ENCODE data around the gene RABGAP1L. TPM values are rescaled to one million over a fixed set of nuclear protein-coding genes. Genes with fewer than 3 reads are reported as not detected.
"Not testable (repeated sequence)": the region's sequence is repeated elsewhere in the genome, so short reads cannot be mapped to it uniquely, and the experiment has no call there.

RABGAP1L gene
- total RNA-seq, 1 donor: 29.8 TPM

DNA sequence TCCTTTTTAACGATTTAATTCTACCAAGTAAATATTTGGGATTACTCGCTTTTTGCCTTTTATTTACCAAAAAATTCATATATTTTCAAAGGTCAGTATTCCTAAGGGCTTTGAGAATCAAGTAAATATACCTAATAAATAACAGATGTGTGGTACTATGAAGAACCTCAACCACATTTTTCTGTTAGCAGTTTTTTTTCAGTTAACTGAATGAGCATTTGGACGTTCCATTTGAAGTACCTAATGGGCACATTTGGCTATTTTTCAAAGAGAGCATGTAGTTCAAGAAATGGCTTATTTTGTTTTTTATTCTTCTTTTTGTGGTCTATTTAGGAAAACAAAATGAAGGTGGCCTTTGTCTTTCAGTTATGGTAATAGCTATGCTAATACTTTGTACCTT, 541.5 kb downstream of the RABGAP1L start:
- no peak overlapping the region for H3K4me3 ChIP-seq (ENCODE audit: low read depth, low read length)
- TF ChIP-seq, protein P1, sequence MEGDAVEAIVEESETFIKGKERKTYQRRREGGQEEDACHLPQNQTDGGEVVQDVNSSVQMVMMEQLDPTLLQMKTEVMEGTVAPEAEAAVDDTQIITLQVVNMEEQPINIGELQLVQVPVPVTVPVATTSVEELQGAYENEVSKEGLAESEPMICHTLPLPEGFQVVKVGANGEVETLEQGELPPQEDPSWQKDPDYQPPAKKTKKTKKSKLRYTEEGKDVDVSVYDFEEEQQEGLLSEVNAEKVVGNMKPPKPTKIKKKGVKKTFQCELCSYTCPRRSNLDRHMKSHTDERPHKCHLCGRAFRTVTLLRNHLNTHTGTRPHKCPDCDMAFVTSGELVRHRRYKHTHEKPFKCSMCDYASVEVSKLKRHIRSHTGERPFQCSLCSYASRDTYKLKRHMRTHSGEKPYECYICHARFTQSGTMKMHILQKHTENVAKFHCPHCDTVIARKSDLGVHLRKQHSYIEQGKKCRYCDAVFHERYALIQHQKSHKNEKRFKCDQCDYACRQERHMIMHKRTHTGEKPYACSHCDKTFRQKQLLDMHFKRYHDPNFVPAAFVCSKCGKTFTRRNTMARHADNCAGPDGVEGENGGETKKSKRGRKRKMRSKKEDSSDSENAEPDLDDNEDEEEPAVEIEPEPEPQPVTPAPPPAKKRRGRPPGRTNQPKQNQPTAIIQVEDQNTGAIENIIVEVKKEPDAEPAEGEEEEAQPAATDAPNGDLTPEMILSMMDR (IDR thresholded peaks at IDR 0.05; ENCODE audit: insufficient read depth, low read depth, low read length): no peak
- no peak for DNase-seq (ENCODE audit: low read depth)

DNA sequence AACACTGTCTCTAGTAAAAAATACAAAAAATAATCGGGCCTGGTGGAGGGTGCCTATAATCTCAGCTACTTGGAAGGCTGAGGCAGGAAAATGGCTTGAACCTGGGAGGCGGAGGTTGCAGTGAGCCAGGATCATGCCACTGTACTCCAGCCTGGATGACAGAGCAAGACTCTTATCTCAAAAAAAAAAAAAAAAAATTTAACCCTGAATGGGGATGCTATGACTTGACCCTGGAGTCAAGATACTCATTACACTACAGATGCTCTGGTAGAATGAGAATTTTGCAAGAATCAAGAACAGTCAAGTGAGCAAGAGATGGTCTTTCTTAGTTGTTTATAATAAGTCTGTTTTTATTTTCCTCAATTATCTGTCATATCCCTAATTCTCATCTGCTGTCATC, 542.2 kb downstream of the RABGAP1L start:
- DNase-seq (ENCODE audit: low read depth): no peak
- no peak overlapping the region for H3K4me3 ChIP-seq (ENCODE audit: low read depth, low read length)
- TF ChIP-seq, protein P1 (IDR thresholded peaks at IDR 0.05; ENCODE audit: insufficient read depth, low read depth, low read length): no peak

DNA sequence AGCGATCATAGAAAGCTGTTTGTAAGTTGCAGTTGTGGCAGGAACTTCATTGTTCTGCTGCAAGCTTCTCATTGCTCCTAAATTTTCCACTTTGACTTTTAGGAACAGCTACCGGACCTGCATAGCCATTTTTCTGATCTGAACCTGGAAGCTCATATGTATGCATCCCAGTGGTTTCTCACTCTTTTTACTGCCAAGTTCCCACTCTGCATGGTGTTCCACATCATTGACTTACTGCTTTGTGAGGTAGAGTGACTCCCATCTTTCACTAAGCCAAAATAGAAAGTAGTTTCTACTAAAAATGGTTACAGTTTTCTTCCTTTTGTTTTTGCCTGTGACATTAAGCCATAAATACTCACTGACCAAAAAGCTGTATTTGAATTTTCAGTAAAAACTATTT, 542.7 kb downstream of the RABGAP1L start:
- no peak overlapping the region for H3K4me3 ChIP-seq (ENCODE audit: low read depth, low read length)
- TF ChIP-seq, protein P1 (IDR thresholded peaks at IDR 0.05; ENCODE audit: insufficient read depth, low read depth, low read length): no peak
- DNase-seq (ENCODE audit: low read depth): no peak

- TF ChIP-seq, protein P1 (IDR thresholded peaks at IDR 0.05; ENCODE audit: insufficient read depth, low read depth, low read length): no peak
- DNase-seq (ENCODE audit: low read depth): no peak
- H3K4me3 ChIP-seq (ENCODE audit: low read depth, low read length): no peak overlapping the region
These were observed 544.0 kb downstream of the RABGAP1L start for GRCh38 chr1:174703309-174703708.

DNA sequence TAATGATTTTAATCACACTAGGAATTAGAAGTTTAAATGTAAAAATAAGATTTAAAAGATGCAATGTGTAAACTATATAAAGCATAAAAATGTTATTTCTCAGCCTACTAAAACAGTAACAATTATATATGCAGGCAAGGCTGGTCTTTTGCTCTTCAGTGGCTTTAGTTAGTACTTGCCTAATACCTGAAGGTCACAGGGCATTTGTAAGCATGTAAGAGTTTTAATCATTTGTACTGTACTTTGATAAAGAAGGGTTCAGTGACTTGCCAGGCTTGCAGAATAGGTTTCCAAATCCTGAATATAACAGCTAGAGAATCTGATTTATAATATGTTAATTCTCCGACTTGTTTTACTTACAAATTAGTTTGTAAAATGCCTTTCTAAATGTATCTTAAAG, 545.0 kb downstream of the RABGAP1L start:
- no peak for DNase-seq (ENCODE audit: low read depth)
- H3K4me3 ChIP-seq (ENCODE audit: low read depth, low read length): no peak overlapping the region
- TF ChIP-seq, protein P1 (IDR thresholded peaks at IDR 0.05; ENCODE audit: insufficient read depth, low read depth, low read length): no peak

DNA sequence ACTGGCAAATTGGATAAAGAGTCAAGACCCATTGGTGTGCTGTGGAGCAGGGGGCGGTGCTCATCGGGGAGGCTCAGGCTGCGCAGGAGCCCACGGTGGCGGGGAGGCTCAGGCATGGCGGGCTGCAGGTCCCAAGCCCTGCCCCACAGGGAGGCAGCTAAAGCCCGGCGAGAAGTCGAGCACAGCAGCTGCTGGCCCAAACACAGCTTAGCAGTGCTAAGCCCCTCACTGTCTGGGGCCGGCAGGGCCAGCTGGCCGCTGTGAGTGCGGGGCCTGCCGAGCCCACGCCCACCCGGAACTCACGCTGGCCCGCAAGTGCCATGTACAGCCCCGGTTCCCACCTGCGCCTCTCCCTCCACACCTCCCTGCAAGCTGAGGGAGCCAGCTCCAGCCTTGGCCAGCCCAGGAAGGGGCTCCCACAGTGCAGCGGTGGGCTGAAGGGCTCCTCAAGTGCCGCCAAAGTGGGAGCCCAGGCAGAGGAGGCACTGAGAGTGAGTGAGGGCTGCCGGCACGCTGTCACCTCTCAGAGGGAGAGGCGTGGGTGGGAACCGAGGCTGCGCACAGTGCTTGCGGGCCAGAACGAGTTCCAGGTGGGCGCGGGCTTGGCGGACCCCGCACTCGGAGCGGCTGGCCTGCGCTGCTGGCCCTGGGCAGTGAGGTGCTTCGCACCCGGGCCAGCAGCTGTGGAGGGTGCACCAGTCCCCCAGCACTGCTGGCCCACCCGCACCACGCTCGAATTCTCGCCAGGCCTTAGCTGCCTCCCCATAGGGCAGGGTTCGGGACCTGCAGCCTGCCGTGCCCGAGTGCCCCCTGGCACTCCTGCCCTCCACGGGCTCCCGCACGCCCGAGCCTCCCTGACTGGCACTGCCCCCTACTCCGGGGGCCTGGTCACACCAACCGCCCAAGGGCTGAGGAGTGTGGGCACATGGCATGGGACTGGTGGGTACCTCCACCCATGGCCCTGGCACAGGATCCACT, 551.8 kb downstream of the RABGAP1L start:
- no peak for DNase-seq (ENCODE audit: low read depth)
- H3K4me3 ChIP-seq (ENCODE audit: low read depth, low read length): no peak overlapping the region
- TF ChIP-seq, protein P1 (IDR thresholded peaks at IDR 0.05; ENCODE audit: insufficient read depth, low read depth, low read length): no peak

DNA sequence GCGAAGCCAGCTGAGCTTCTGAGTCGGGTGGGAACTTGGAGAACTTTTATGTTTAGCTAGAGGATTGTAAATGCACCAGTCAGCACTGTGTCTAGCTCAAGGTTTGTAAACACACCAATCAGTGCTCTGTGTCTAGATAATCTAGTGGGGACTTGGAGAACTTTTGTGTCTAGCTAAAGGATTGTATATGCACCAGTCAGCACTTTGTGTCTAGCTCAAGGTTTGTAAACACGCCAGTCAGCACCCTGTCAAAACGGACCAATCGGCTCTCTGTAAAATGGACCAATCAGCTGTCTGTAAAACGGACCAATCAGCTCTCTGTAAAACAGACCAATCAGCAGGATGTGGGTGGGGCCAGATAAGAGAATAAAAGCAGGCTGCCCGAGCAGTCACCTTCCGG, 552.5 kb downstream of the RABGAP1L start:
- not testable (repeated sequence) for DNase-seq (ENCODE audit: low read depth); H3K4me3 ChIP-seq (ENCODE audit: low read depth, low read length)
